Measurements from ENCODE around the gene FOXP2.
"Not testable (repeated sequence)": the region's sequence is repeated elsewhere in the genome, so short reads cannot be mapped to it uniquely, and the experiment has no call there.

FOXP2 gene

DNA sequence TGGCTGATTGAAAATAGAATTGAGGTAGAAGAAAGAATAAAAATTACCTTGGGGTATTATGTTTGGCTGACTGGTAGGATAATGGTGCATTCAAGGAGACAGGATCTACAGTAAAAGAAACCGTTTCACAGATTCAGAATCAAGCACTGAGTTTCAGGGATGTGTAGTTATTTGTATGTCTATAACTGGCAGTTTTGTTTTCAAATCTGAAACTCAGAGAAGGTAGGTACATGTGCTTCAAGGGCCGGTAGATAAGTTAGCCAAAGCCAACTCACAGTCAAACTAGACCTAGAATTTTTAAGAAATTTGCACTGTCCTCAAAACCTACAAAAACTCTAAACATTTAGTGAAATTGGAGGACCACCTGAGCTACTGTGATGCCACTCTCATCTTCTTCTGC is 191.5 kb downstream of the FOXP2 start:
- Histone ChIP-seq H3K36me3 (replicated peaks) (no peaks in the 10 kb centered on the region), H3K4me3 (no peak overlapping the region), H3K4me1 (no peaks in the 10 kb centered on the region), H3K9me3 (no peaks in the 10 kb centered on the region), H3K27me3 (ENCODE audit: low read depth) (no peaks in the 10 kb centered on the region)
- in situ Hi-C loops (cut with MboI; ENCODE audit: low sequenced_read_pairs): no loop called here
- DNase-seq (ENCODE audit: low spot score in 2 of 2): no peak

- in situ Hi-C loops (cut with MboI; ENCODE audit: low sequenced_read_pairs): not testable (repeated sequence)
These were observed 194.2 kb downstream of the FOXP2 start for GRCh38 chr7:114608822-114609221.

DNA sequence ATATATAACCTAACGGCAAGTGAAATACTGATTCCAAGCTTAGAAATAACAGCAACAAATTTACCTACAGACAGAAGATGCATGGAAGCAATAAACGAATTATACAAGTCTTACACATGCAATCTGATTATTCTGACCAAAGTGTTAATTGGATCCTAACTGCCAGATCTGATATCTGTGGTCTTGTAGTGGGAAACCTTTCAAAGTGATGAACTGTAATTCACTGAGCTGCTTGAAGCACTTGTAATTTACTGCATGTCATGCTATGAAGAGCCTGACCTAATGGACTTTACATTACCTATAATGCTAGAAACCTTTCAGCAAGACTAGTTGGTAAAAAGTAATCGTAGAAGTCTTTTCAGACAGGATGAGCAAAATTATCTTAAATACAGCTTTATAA is 205.6 kb downstream of the FOXP2 start:
- H3K36me3 ChIP-seq (replicated peaks): no peaks in the 10 kb centered on the region
- no peak overlapping the region for H3K4me3 ChIP-seq
- H3K4me1 ChIP-seq: peaks cover 41% of the 10 kb centered on the region
- no peaks in the 10 kb centered on the region for H3K27me3 ChIP-seq (ENCODE audit: low read depth)
- no peaks in the 10 kb centered on the region for H3K9me3 ChIP-seq
- no peak for DNase-seq (ENCODE audit: low spot score in 2 of 2)
- in situ Hi-C loops (cut with MboI; ENCODE audit: low sequenced_read_pairs): no loop called here

More at GRCh38 chr7:114608822-114609221, 194.2 kb downstream of the FOXP2 start:
- H3K36me3 ChIP-seq (replicated peaks); DNase-seq (ENCODE audit: low spot score in 2 of 2); H3K27me3 ChIP-seq (ENCODE audit: low read depth); H3K9me3 ChIP-seq; H3K4me3 ChIP-seq; H3K4me1 ChIP-seq: not testable (repeated sequence)

GRCh38 chr7:114622221-114622620 is 207.6 kb downstream of the FOXP2 start:
- H3K36me3 ChIP-seq (replicated peaks): no peaks in the 10 kb centered on the region
- no peaks in the 10 kb centered on the region for H3K9me3 ChIP-seq
- peaks cover 41% of the 10 kb centered on the region for H3K4me1 ChIP-seq
- H3K4me3 ChIP-seq: no peak overlapping the region
- H3K27me3 ChIP-seq (ENCODE audit: low read depth): no peaks in the 10 kb centered on the region
- in situ Hi-C loops (cut with MboI; ENCODE audit: low sequenced_read_pairs): no loop called here
- peak; percentile 23 to 77 for DNase-seq (ENCODE audit: low spot score in 2 of 2)

DNA sequence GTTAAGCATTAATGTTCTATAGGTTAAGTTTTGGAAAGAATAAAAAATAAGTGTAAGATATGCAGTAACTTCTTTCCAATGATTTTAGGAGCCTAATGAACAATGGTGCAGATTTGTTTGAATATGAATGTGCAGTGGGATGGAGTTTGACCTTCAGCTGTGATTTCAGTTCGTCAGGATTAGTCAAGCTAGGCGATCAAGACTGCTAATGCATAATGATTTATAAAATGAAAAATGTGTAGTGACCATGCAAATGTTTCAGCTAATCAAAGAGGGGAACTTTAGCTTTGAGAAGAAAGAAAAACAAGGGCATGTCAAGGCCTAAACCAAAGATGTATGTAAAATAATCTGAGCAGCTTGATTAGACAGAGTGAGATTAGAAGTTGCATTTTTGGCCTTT is 208.5 kb downstream of the FOXP2 start:
- no peak overlapping the region for H3K4me3 ChIP-seq
- in situ Hi-C loops (cut with MboI; ENCODE audit: low sequenced_read_pairs): no loop called here

DNA sequence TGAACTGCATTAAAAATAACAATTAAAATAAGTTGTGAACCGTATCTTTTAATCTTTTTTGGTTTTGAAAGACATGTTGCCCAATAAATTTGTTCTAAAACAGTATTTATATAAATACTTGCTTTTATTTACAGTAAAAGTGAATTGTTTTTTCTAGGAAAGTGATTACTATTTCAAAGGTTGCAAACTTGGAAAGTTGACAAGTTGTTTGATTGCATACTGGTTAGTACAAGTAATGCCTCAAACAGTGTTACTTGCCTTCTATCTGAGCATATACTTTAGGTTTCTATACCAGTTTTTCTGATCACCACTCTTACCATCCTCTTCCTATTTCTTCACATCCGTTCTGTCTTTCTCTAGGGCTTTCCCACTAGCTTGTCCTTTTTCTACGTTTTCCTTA is 212.6 kb downstream of the FOXP2 start:
- Histone ChIP-seq H3K4me1 (peaks cover 39% of the 10 kb centered on the region), H3K36me3 (replicated peaks) (no peaks in the 10 kb centered on the region), H3K27me3 (ENCODE audit: low read depth) (no peaks in the 10 kb centered on the region), H3K9me3 (no peaks in the 10 kb centered on the region), H3K4me3 (no peak overlapping the region)
- DNase-seq (ENCODE audit: low spot score in 2 of 2): no peak
- in situ Hi-C loops (cut with MboI; ENCODE audit: low sequenced_read_pairs): no loop called here

More for the DNA sequence above, 208.5 kb downstream of the FOXP2 start:
- Histone ChIP-seq H3K27me3 (ENCODE audit: low read depth) (no peaks in the 10 kb centered on the region), H3K4me1 (peaks cover 41% of the 10 kb centered on the region), H3K9me3 (no peaks in the 10 kb centered on the region), H3K36me3 (replicated peaks) (no peaks in the 10 kb centered on the region)
- peak; percentile 21 to 82 for DNase-seq (ENCODE audit: low spot score in 2 of 2)

DNA sequence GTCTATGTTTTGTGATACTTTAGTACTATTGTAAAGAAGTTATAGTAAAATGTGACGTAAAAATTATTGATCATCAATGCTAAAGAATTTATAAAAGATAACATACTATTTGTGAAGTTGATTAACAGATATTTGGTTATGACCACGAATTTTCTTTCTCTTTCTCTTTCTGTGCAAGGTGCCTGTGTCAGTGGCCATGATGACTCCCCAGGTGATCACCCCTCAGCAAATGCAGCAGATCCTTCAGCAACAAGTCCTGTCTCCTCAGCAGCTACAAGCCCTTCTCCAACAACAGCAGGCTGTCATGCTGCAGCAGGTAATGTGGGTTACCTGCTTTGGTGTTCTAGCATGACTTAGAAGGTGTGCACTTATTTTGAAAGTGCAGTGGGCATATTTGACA is 213.7 kb downstream of the FOXP2 start:
- H3K27me3 ChIP-seq (ENCODE audit: low read depth): no peaks in the 10 kb centered on the region
- in situ Hi-C loops (cut with MboI; ENCODE audit: low sequenced_read_pairs): no loop called here
- no peaks in the 10 kb centered on the region for H3K36me3 ChIP-seq (replicated peaks)
- no peak overlapping the region for H3K4me3 ChIP-seq
- peaks cover 28% of the 10 kb centered on the region for H3K4me1 ChIP-seq
- no peak for DNase-seq (ENCODE audit: low spot score in 2 of 2)
- H3K9me3 ChIP-seq: no peaks in the 10 kb centered on the region

DNA sequence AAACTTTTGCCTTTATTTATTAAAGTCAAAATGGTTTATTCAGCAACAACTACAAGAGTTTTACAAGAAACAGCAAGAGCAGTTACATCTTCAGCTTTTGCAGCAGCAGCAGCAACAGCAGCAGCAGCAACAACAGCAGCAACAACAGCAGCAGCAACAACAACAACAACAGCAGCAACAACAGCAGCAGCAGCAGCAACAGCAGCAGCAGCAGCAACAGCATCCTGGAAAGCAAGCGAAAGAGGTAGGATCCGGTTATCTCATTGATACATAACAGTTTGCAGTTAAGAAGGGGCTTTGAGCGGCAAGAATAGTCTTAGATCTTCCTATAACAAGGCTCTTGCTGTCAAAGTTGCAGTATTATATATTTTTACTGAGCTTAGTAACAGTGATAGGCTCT is 215.1 kb downstream of the FOXP2 start:
- no peaks in the 10 kb centered on the region for H3K9me3 ChIP-seq
- in situ Hi-C loops (cut with MboI; ENCODE audit: low sequenced_read_pairs): no loop called here
- no peak for DNase-seq (ENCODE audit: low spot score in 2 of 2)
- H3K4me1 ChIP-seq: peaks cover 16% of the 10 kb centered on the region
- no peaks in the 10 kb centered on the region for H3K27me3 ChIP-seq (ENCODE audit: low read depth)
- H3K4me3 ChIP-seq: no peak overlapping the region
- H3K36me3 ChIP-seq (replicated peaks): no peaks in the 10 kb centered on the region

GRCh38 chr7:114630201-114630990 is 215.8 kb downstream of the FOXP2 start:
- H3K9me3 ChIP-seq: no peaks in the 10 kb centered on the region
- peaks cover 16% of the 10 kb centered on the region for H3K4me1 ChIP-seq
- H3K36me3 ChIP-seq (replicated peaks): no peaks in the 10 kb centered on the region
- H3K27me3 ChIP-seq (ENCODE audit: low read depth): no peaks in the 10 kb centered on the region
- DNase-seq (ENCODE audit: low spot score in 2 of 2): peak; percentile 41 to 66
- no peak overlapping the region for H3K4me3 ChIP-seq
- in situ Hi-C loops (cut with MboI; ENCODE audit: low sequenced_read_pairs): no loop called here

DNA sequence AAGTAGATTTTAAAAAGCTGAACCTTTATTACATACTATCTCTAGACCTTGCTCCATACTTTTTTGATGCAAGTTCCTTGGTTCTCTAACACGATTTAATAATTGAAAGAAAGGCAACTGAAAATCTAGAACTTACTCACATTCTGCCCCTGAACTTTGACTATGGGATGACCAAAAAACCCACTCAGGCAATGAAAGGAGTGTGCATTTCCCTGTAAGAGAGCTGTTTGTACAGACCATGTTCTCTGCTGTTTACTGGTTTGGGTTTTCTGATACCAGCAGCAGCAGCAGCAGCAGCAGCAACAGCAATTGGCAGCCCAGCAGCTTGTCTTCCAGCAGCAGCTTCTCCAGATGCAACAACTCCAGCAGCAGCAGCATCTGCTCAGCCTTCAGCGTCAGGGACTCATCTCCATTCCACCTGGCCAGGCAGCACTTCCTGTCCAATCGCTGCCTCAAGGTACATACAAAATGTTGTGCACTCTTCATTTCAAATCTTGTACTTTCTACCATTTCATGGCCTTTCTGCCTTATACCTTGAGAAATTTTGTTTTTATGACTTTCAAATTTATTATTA is 216.7 kb downstream of the FOXP2 start:
- H3K9me3 ChIP-seq: no peaks in the 10 kb centered on the region
- in situ Hi-C loops (cut with MboI; ENCODE audit: low sequenced_read_pairs): no loop called here
- H3K27me3 ChIP-seq (ENCODE audit: low read depth): no peaks in the 10 kb centered on the region
- H3K36me3 ChIP-seq (replicated peaks): no peaks in the 10 kb centered on the region
- DNase-seq (ENCODE audit: low spot score in 2 of 2): no peak
- H3K4me1 ChIP-seq: peaks cover 16% of the 10 kb centered on the region
- H3K4me3 ChIP-seq: no peak overlapping the region

DNA sequence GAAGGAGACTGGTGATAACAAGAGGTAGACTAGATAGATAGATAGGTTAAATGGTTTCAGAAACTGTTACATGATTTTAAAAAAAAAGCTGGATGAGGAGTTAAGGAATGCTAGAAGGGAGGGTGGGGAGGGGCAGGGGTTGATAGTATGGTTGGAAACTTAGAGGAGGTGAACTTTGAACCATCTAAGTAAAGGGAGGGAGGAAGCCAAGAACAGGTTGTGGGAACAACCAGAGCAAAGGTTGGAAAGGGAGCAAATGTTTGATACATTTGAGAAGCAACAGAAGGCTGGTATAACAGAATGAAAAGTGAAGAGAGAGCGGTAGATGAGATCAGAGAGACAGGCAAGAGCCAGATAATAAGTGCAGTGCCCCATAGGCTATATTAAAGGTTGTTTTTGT is 224.8 kb downstream of the FOXP2 start:
- DNase-seq (ENCODE audit: low spot score in 2 of 2): no peak
- Histone ChIP-seq H3K27me3 (ENCODE audit: low read depth) (no peaks in the 10 kb centered on the region), H3K36me3 (replicated peaks) (no peaks in the 10 kb centered on the region), H3K4me3 (no peak overlapping the region), H3K4me1 (peaks cover 4% of the 10 kb centered on the region; the same call in 1 of the 2 replicates), H3K9me3 (no peaks in the 10 kb centered on the region)
- in situ Hi-C loops (cut with MboI; ENCODE audit: low sequenced_read_pairs): no loop called here

DNA sequence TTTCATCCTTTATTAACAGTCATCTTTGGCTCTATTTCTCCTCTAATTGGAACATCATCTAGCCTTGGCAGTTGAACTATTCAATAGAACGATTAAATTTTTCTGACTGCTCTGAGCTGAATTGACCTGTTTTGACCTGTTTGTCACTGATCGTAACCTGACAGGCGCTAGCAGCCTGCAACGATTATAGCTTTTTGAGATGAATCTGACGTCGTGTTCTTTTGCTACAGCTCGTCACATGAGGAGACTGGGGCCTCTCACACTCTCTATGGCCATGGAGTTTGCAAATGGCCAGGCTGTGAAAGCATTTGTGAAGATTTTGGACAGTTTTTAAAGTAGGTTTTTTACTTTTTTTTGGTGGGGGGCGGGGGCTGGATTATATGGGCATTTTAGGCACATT is 229.8 kb downstream of the FOXP2 start:
- Histone ChIP-seq H3K4me1 (peaks cover 37% of the 10 kb centered on the region), H3K9me3 (no peaks in the 10 kb centered on the region), H3K36me3 (replicated peaks) (no peaks in the 10 kb centered on the region), H3K4me3 (no peak overlapping the region), H3K27me3 (ENCODE audit: low read depth) (no peaks in the 10 kb centered on the region)
- in situ Hi-C loops (cut with MboI; ENCODE audit: low sequenced_read_pairs): no loop called here
- peak in 1 of 2 experiments; percentile 28 for DNase-seq (ENCODE audit: low spot score in 2 of 2)

GRCh38 chr7:114645451-114645850 is 230.8 kb downstream of the FOXP2 start:
- no peak overlapping the region for H3K4me3 ChIP-seq
- no peaks in the 10 kb centered on the region for H3K27me3 ChIP-seq (ENCODE audit: low read depth)
- H3K9me3 ChIP-seq: no peaks in the 10 kb centered on the region
- H3K36me3 ChIP-seq (replicated peaks): no peaks in the 10 kb centered on the region
- DNase-seq (ENCODE audit: low spot score in 2 of 2): no peak
- in situ Hi-C loops (cut with MboI; ENCODE audit: low sequenced_read_pairs): no loop called here
- H3K4me1 ChIP-seq: peaks cover 44% of the 10 kb centered on the region

- no peak for DNase-seq (ENCODE audit: low spot score in 2 of 2)
- Histone ChIP-seq H3K9me3 (no peaks in the 10 kb centered on the region), H3K4me3 (no peak overlapping the region), H3K4me1 (peaks cover 59% of the 10 kb centered on the region), H3K36me3 (replicated peaks) (no peaks in the 10 kb centered on the region), H3K27me3 (ENCODE audit: low read depth) (no peaks in the 10 kb centered on the region)
- in situ Hi-C loops (cut with MboI; ENCODE audit: low sequenced_read_pairs): no loop called here
These were observed 232.9 kb downstream of the FOXP2 start for GRCh38 chr7:114647518-114647917.
